Astrocyte of the spinal cord (primary cell): ENCODE data around the gene TRANK1.

Source experiments
- DNase-seq: peaks from one replicate; pipeline ENCODE4 v3.0.0; 2011; ENCODE audit warnings: low read depth, low spot score
- H3K4me3 ChIP-seq: 2 replicates; pipeline ENCODE4 v1.5.1; 2011; ENCODE audit warnings: low read depth, mild to moderate bottlenecking, low read length, moderate library complexity
- CTCF ChIP-seq: IDR thresholded peaks from 2 replicates; pipeline ENCODE4 v1.5.1; 2012; ENCODE audit warnings: low read depth, mild to moderate bottlenecking, low read length, inconsistent platforms
- in situ Hi-C: cut with HindIII; loops from 2 replicates; pipeline ENCODE4 v1.10.0; 2017; ENCODE audit warnings: low sequenced_read_pairs

TRANK1 gene

DNA sequence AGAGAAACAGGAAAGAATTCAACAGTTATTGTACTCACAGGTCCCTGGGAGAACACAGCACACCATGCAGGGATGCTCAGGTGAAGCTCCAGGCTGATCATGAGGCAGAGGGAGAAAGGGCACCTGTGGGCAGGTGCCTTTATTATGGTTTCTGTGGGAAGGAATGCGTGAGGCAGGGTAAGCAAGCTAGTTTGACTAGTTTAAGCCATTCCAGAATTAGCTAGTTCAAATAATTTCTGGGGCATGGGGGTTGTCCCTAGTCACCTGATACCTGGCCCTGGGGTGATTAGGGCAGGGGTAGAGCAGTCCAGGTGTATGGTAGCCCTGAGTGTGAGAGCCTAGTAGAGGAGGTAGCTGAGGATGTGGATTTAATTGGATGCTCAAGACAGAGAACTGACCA is 132.6 kb downstream of the TRANK1 start:
- DNase-seq: no peak
- TF ChIP-seq CTCF: no peak
- H3K4me3 ChIP-seq: no peak overlapping the region
- in situ Hi-C loops: no loop called here

DNA sequence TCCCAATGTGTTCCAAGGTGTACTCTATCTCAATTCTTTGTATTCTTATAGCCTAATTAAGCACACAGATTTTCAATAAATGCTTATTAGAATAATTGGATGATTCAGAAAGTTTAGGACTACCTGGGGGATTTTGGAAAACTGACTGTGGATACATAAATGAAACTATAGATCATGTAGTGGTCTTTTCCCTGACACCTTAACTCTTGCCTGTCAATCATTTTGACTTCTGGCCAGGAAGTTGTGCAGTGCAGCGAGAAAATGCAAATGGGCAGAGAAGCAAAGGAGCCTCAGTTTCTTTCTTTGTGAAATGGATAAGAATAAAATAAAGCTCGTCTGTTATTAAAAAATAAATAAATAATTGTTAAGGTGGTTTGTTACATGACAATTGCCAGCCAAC is 133.1 kb downstream of the TRANK1 start:
- no peak for TF ChIP-seq CTCF
- H3K4me3 ChIP-seq: no peak overlapping the region
- in situ Hi-C loops: no loop called here
- DNase-seq: no peak

- no peak overlapping the region for H3K4me3 ChIP-seq
- DNase-seq: no peak
- no peak for TF ChIP-seq CTCF
- in situ Hi-C loops: no loop called here
Measured at GRCh38 chr3:36804295-36805055, 140.4 kb downstream of the TRANK1 start.

DNA sequence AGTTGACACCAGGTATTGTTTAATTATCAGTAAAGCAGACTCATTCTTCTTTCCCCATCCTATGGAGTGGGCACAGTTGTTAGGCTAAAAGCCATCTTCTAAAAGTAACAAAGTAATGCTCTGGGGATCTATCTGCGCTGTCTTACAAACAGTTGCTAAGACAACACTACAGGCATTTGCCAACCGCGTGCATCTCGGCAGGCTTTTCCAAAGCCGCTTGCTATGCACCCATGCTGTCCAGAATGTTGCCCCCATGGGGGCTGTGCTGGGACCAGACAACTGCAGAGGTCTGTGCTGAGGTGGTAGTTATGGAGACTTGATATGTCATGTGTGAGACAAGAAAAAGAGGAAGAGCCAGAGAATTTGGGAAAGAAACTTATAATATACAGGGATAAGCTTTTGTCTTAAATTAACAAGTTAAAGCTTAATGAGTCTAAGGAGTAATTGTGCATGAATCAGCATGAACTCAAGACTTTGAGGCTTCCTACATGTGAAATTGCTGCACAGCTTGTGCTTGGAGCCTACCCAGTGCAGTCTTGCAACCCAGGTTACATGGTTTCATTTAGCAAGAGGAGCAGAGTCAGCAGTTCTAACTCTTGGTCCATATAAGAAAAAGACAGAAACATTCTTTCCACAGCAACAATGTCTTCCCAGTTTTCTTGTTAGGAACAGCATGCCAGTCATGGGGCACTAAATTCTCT is 141.6 kb downstream of the TRANK1 start:
- no peak for DNase-seq
- no peak for TF ChIP-seq CTCF
- in situ Hi-C loops: no loop called here
- H3K4me3 ChIP-seq: no peak overlapping the region

DNA sequence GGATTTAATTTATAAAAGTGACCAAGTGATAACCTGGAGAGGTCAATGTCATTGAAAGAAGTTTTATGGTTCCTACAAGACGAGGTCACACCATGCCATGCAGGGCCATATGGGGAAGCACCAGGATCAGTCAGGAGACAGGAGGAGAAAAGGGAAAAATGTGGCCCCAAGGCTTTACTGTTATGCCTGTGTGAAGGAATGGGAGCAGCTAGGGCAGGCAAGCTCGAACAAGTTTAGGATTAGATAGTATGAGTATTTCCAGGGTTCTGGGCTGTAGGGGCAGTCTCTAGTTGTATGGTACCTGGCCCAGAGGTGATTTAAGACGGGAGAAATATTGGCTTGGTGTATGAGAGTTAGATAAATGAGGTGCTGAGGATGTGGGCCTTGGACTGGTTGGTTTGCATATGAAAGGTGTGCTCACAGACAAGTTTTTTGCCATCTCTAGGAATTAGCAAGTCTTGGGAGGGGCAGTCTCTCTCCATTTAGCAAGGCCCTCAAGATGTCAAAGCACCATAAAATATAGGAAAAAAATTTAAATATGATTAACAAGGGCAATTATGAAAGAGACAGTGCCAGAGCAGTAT is 144.2 kb downstream of the TRANK1 start:
- no peak for TF ChIP-seq CTCF
- no peak for DNase-seq
- in situ Hi-C loops: no loop called here
- H3K4me3 ChIP-seq: no peak overlapping the region

DNA sequence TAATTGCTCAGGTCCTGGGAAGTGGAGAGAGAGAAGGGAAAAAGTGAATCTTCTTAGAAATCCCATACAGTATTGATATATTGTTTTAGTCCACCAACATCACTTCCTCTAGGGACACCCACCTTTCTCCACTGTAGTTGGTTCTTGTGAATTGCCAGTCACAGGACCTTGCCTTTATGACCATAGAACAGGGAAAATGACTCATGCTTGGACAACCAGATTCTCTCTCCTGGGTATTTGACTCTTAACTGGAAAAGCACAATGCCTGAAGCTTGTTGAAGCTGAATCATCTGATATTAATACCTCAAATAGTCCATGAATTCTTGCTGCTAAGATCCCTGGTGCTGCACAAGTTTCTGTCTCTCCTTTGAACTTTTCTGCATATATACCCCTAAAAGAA is 148.0 kb downstream of the TRANK1 start:
- H3K4me3 ChIP-seq: no peak overlapping the region
- TF ChIP-seq CTCF: no peak
- DNase-seq: peak; percentile 29
- in situ Hi-C loops: no loop called here
